Measurements from ENCODE around the gene PCDH1.

PCDH1 gene

GRCh38 chr5:141874262-141874964 is 3.8 kb downstream of the PCDH1 start:
- DNase-seq (ENCODE audit: low spot score): no peak

GRCh38 chr5:141873933-141874261 is 4.3 kb downstream of the PCDH1 start:
- DNase-seq (ENCODE audit: low spot score): no peak

- DNase-seq (ENCODE audit: low spot score): no peak
Measured at GRCh38 chr5:141872496-141873356, 5.5 kb downstream of the PCDH1 start.

- no peak for DNase-seq (ENCODE audit: low spot score)
Measured at GRCh38 chr5:141871870-141872269, 6.3 kb downstream of the PCDH1 start.

DNA sequence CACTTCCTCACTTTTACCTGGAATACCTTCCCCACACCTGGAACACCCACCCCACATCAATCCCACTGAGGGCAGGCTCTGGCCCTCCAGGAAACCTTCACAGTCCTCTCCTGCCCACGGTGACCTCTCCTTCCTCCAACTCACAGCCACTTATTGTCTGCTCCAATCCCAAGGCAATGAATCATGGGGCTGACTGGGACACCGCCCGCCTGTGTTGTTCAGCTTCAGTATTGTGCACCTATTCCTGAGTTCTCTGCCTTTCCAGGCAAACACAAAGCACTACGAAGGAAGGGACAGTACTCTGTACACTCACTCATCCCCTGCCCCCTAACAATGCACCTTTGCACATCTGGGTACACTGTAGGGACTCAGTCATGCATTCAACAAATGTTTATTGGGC is 7.3 kb downstream of the PCDH1 start:
- DNase-seq (ENCODE audit: low spot score): no peak

- no peak for DNase-seq (ENCODE audit: low spot score)
Measured at GRCh38 chr5:141870228-141870627, 8.0 kb downstream of the PCDH1 start.

DNA sequence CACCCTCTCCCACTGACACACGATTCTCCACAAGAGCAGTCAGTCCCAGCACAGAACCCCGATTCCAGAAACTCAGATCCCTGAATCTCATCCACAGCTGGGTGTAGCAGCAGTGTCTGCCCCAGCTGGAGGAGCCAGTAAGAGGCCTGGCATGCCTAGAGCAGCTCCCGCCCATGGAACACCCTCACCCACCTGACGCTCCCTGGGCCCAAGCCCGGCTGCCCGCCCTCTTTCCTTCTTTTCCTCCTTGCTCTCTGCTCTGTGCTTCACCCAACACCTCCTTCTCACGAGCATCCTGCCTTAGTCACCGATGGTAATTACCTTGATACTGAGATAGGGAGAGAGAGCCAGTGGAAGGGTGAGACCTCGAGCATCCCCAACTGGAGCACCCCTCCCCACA is 8.7 kb downstream of the PCDH1 start:
- no peak for DNase-seq (ENCODE audit: low spot score)

- no peak for DNase-seq (ENCODE audit: low spot score)
Measured at GRCh38 chr5:141869040-141869439, 9.2 kb downstream of the PCDH1 start.

- DNase-seq (ENCODE audit: low spot score): no peak
Measured at GRCh38 chr5:141868541-141868940, 9.7 kb downstream of the PCDH1 start.

DNA sequence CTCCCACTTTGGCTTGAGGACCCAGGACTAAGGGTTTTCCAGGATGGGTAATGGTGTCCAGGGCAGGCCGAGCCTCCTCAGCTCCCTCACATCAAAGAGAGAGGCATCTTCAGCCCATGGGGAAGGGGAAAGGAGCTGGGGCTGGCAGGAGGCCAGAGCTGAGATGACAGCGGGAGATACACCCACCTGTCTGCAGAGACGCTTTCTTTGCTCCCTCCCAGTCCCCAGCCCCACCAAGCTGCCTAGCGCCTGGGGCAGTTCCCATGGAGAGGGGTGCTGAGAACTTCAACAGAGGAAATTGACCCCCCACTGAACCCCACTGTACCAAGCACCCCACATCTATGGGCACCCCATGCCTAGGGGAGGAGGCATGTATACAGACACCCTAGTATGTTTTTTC is 10.6 kb downstream of the PCDH1 start:
- no peak for DNase-seq (ENCODE audit: low spot score)

DNA sequence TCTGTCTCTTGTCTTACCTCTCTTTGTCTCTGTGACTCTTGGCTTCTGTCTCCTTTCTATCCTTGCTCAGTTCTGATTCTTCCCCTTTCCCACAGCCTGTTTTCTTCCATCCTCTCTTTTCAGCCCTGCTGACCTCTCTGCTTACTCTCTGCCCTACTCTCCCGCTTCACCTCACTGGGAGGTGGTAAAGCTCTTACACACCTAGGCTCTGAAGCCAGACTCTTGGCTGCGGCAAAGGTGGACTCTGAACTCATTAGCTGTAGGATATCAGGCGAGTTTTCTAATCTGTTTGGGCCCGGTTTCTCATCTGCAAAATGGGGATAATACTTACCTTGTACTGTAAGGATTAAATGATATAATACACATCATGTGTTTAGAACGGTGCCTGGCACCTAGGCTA is 11.1 kb downstream of the PCDH1 start:
- DNase-seq (ENCODE audit: low spot score): no peak

GRCh38 chr5:141866096-141866495 is 12.1 kb downstream of the PCDH1 start:
- no peak for DNase-seq (ENCODE audit: low spot score)

- no peak for DNase-seq (ENCODE audit: low spot score)
Measured at GRCh38 chr5:141865406-141865805, 12.8 kb downstream of the PCDH1 start.

DNA sequence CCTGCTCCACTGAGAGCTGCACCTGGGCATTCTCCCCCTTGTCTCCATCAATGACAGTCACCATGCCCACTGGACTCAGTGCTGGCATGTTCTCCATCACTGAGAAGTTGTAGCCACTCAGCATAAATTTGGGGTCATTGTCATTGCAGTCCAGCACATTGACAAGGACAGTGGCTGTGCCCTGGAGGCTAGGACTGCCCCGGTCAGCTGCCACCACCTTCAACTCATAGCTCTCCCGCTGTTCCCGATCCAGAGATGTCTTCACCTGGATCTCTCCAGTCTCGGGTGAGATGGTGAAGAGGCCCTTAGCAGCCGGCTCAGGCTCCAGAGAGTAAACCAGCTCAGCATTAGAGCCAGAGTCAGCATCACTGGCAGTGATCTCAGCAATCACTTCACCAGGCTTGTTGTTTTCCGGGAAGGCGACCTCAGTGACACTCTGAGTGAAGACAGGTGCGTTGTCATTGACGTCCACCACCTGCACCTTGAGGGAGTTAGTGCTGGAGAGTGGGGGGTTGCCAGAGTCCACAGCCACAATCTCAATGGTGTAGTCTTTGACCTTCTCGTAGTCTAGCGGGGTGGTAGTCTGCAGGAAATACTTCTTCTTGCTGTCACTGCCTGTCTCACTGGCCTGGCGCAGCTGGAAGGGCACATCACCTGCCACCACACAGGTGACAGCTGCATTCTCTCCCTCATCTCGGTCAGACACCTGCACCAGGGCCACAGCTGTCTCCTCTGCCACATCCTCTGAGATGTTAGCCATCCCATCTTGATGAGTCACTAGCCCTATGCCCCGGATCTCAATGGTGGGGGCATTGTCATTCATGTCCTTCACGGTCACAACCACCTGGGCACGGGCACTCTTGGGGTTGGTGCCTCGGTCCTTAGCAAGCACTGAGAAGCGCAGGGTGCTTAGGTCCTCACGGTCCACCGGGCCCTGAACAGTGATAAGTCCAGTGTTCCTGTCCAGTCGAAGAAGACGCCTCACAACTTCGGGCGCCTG is 13.5 kb downstream of the PCDH1 start:
- no peak for DNase-seq (ENCODE audit: low spot score)

DNA sequence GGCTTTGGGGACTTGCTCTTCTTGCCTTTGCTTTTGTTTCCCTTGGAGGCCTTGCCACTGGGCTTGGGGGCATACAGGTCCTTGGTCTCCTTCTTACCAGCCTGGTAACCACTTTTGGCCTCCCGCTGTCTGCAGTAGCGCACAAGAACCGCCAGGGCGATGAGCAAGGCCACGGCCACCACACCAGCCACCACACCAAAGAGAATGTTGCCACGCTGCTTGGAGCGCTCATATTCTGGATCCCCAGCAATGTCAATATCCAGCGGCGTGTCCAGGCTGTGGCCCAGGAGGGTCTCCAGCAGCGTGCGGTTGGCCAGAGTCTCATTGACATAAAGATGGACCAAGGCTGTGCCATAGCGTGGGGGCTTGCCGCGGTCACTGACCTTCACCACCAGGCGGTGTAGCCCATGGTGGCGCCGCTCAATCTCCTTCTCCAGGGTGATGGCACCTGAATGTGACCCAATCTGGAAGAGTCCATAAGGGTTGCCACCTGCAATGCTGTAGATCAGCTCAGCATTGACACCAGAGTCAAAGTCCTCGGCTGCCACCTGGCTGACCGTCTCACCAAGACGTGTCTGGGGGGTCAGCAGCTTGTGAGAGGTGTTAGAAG is 14.5 kb downstream of the PCDH1 start:
- no peak for DNase-seq (ENCODE audit: low spot score)

DNA sequence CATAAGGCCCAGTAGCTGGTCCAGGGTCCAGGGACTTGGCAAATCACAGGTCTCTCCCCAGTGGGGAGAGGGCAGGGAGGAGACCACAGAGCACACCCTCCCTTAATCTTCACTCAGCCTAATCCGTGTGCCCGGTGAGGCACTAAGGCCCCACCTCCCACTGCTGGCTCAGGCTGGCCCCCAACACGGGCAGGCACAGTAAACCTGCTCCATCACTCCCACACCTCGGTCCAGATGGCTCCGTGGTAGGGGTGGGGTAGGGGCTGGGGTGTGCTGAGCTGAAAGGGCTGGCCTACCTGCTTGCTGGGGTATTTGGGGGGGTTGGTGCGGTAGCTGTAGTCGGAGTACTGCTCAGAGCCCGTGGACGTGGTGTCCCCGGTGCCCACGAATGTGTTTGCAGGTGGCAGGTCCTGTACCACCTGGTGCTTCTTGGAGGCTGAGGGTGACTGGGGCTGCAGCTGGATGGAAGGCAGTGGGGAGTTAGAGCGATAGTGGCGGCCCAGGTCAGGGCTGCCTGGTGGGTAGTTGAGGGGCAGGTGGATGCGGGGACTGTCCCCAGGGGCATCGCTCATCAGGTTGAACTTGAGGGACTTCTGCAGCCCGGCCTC is 15.2 kb downstream of the PCDH1 start:
- no peak for DNase-seq (ENCODE audit: low spot score)

- no peak for DNase-seq (ENCODE audit: low spot score)
Measured at GRCh38 chr5:141861194-141861593, 17.0 kb downstream of the PCDH1 start.

- DNase-seq (ENCODE audit: low spot score): no peak
Measured at GRCh38 chr5:141858079-141858765, 20.0 kb downstream of the PCDH1 start.

DNA sequence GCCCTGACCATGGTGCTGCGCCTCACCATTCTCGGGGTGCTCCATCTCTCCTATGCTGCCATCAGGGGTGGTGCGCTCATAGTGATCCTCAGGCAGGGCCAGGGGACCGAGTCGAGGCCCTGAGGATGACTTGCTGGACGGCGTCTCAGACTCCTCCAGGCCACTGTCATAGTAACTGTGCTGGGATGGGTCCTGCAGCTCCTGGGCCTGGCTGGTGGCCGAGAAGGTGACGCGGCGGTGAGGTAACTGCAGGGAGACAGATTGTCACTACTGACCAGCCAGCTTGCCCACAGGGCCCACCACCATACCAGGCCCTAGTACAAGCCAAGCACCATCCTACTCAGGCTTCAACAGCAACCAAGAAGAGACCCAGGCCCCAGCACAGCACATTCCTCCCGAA is 21.0 kb downstream of the PCDH1 start:
- no peak for DNase-seq (ENCODE audit: low spot score)

GRCh38 chr5:141856037-141856790 is 22.0 kb downstream of the PCDH1 start:
- DNase-seq (ENCODE audit: low spot score): no peak
